ENCODE results near the gene USP12.

DNA sequence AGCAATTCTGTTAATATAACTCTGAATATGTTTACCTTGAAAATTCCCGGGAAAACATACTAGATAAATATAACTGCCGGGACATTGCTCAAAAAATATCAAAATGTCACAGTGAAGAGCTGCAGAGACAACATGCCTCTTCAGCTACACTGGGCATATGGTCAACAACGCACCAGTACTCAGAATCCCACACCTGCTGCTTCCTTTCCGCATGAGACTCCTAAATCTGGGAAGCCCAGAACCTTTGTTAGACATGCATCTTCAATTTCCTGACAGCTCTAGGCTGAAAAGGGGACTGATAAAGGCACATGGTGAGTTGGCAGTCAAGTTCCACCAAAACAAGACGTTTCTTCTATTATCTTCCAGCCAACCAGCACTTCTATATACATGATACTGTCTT lies 53.7 kb downstream of the USP12 start:
- TF ChIP-seq, protein P1, sequence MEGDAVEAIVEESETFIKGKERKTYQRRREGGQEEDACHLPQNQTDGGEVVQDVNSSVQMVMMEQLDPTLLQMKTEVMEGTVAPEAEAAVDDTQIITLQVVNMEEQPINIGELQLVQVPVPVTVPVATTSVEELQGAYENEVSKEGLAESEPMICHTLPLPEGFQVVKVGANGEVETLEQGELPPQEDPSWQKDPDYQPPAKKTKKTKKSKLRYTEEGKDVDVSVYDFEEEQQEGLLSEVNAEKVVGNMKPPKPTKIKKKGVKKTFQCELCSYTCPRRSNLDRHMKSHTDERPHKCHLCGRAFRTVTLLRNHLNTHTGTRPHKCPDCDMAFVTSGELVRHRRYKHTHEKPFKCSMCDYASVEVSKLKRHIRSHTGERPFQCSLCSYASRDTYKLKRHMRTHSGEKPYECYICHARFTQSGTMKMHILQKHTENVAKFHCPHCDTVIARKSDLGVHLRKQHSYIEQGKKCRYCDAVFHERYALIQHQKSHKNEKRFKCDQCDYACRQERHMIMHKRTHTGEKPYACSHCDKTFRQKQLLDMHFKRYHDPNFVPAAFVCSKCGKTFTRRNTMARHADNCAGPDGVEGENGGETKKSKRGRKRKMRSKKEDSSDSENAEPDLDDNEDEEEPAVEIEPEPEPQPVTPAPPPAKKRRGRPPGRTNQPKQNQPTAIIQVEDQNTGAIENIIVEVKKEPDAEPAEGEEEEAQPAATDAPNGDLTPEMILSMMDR (conservative IDR thresholded peaks at IDR 0.05) = no peak
- no peak for TF ChIP-seq ZFX (IDR thresholded peaks at IDR 0.05)

Data from C4-2B (cell line).